Nucleus accumbens (tissue), 56 donors: Measurements from ENCODE around the gene DGCR6.
"Not testable (repeated sequence)": the region's sequence is repeated elsewhere in the genome, so short reads cannot be mapped to it uniquely, and the experiment has no call there.

Experiments used
- DNase-seq, 56 donors: peaks; one replicate each; lab custom pipeline; 2025; lab: John Stamatoyannopoulos, UW

The DGCR6 gene

DNA sequence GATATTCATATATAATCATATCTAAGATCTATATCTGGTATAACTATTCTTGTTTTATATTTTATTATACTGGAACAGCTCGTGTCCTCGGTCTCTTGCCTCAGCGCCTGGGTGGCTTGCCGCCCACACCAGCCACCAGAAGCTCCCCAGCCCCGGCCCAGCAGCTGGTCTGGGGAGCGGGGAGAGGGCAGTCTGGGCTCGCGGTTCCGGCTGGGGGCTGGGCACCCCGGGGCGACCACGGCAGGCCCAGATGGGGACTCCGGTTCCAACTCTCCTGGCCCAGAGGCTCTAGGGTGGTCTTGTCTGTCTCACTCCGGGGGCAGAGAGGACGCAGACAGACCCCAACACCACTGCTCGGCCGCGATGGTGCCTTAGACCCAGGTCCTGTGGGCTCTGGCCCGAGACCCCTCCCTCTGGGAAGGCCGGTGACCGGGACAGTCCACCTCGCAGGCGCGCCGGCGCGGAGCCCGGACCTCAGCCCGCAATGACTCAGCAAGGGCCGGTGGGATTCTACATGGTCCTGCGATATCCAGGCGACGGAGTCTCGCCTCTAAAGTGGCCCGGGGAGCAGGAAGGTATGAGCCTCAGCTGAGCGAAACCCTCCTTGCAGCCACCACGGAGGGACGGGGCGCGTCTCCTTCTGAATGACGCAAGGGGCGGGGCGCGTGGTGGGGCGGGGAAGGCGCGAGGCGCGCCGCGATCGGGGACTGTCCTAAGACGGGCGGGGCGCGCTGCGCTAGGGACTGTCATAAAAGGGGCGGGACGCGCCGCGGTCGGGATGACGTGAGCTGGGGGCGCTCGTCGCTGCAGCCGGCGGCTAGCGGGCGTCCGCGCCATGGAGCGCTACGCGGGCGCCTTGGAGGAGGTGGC is at the start of gene DGCR6:
TSS of gene DGCR6 (plus strand) at position 781 of the 870 bp plus-strand sequence. CDS start at position 836, 55 bp downstream.
- no peak for DNase-seq

DNA sequence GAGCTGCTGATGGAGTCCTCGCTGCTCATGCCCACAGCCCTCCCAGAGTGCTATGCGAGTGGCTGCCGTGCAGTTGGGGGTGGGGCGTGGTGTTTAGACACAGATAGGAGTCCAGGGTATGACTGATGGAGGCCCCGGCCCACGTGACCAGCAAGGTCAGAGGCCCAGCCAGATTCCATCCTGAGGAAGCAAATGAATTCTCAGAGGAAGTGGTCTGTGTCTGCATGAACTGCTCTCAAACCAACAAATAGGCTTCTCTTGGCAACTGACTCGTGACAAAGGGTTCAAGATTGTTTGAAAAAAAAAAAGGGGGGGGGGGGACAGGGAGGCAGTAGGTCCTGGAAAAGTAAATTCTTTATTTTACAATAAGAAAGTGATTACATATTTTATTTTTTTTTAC is 46.8 kb upstream of the DGCR6 start:
- not testable (repeated sequence) for DNase-seq

DNA sequence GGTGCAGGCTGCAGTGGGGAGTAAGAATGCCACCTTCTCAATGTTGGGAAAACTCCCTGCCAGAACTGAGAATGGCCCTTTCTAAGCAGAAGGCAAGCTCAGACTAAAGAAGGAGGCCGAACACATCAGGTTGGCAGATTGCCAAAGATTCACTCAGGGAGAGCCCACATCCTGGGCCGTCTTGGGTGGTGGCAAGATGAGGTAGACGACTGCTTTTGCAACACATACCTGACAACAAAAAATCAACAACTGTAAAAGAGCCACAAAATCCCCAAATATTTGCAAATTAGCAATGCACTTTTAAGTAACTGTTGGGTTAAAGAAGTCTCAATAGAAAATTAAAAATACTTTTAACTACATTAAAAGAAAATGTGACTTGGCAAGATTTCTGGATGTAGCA is 24.9 kb upstream of the DGCR6 start:
- DNase-seq, result not testable (repeated sequence)

DNA sequence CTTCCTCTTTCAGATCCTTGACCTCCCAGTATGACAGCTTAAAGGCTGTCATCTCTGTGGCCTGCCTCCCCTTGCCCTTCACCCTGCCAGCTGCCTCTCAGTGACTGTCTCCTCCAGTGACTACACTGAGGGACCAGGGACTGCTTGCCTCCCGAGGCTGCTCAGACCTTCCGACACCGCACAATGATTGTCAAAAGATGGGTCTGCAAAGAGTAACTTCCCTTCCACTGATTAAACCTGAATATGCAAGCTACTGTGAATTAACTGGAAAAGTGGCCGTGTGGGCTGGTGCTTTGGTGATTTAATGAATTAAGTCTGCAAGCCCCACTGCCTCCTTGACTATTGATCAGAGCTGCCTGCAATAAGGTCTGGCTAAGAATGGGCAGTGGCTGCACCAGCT is 21.7 kb upstream of the DGCR6 start:
- DNase-seq, result not testable (repeated sequence)

- no peak for DNase-seq
Observed at GRCh38 chr22:18888115-18888514, 18.0 kb upstream of the DGCR6 start.

GRCh38 chr22:18890510-18891192 is 15.5 kb upstream of the DGCR6 start:
- DNase-seq, result not testable (repeated sequence)

- not testable (repeated sequence) for DNase-seq
Observed at GRCh38 chr22:18893775-18894174, 12.3 kb upstream of the DGCR6 start.

DNA sequence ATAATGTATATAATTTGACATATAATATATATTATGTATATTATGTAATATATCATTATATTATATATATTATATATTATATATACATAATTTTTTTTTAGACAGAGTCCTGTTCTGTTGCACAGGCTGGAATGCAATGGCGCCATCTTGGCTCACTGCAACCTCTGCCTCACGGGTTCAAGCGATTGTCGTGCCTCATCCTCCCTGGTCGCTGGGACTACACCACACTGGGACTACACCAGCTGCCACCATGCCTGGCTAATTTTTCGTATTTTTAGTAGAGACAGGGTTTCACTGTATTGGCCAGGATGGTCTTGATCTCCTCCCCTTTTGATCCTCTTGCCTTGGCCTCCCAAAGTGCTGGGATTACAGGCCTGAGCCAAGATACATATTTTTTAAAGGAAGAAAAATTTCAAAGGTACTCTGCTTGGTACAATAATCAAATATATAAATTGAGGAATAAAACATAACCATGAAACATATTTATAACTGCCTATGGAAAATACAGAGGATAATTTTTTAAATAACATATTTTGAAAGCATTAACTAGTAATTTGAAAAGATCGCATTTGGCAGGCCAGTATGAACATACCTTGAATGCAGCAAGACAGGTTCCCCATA is 10.0 kb upstream of the DGCR6 start:
- DNase-seq, result not testable (repeated sequence)

DNA sequence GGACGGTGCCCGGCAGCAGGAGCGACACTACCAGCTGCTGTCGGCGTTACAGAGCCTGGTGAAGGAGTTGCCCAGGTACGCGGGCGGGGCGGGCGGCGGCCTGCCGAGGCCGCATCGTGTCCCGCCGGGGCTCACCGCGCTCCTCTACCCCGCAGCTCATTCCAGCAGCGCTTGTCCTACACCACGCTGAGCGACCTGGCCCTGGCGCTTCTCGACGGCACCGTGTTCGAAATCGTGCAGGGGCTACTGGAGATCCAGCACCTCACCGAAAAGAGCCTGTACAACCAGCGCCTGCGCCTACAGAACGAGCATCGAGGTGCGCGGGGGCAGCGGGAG is 258 bp downstream of the DGCR6 start:
- DNase-seq, result not testable (repeated sequence)

GRCh38 chr22:18906896-18907295 is 776 bp downstream of the DGCR6 start:
- no peak for DNase-seq

- DNase-seq, result no peak
Observed at GRCh38 chr22:18909556-18909955, 3.4 kb downstream of the DGCR6 start.

DNA sequence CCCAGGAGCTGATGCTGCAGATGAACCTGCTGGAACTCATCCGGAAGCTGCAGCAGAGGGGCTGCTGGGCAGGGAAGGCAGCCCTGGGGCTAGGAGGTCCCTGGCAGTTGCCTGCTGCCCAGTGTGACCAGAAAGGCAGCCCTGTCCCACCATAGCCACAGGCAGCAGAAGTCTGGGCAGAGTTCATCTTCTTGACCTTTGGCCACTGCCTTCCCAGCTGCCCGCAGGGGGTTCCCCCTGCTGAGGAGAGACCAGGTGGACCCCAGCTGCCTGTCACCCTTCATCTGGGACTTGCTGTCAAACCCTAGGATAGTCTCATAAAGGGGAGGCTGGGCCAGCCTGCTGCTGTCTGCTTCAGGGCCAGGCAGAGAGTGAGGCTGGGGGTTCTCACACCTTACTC is 5.4 kb downstream of the DGCR6 start:
- DNase-seq, result not testable (repeated sequence)

- DNase-seq, result not testable (repeated sequence)
Observed at GRCh38 chr22:18912264-18912946, 6.3 kb downstream of the DGCR6 start.

- DNase-seq, result not testable (repeated sequence)
Observed at GRCh38 chr22:18914558-18914957, 8.4 kb downstream of the DGCR6 start.

DNA sequence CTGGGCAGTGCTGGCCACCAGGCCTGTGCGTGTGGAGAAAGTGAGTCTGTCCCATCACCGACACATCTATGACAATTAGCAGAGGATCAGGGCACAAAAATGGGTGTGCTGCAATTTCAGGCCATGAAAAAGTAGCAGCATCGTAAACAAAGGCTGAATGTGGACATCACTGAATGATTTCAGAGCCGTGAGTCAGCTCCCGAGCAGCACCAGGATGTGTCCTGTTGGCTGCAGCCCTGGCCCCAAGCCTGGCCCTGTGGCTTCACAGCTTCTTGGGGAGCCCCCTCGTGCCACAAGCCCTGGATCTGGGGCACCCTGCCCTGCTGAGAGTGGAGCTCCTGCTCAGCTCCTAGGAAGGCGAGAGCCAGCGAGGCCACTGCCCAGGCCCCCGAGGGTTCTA is 9.4 kb downstream of the DGCR6 start:
- not testable (repeated sequence) for DNase-seq

GRCh38 chr22:18917818-18918217 is 11.7 kb downstream of the DGCR6 start:
- DNase-seq, result not testable (repeated sequence)

GRCh38 chr22:18920257-18920902 is 14.3 kb downstream of the DGCR6 start:
- DNase-seq, result not testable (repeated sequence)

GRCh38 chr22:18925368-18926064 is 19.4 kb downstream of the DGCR6 start:
- DNase-seq, result no peak

- no peak for DNase-seq
Observed at GRCh38 chr22:18927020-18927419, 20.9 kb downstream of the DGCR6 start.

DNA sequence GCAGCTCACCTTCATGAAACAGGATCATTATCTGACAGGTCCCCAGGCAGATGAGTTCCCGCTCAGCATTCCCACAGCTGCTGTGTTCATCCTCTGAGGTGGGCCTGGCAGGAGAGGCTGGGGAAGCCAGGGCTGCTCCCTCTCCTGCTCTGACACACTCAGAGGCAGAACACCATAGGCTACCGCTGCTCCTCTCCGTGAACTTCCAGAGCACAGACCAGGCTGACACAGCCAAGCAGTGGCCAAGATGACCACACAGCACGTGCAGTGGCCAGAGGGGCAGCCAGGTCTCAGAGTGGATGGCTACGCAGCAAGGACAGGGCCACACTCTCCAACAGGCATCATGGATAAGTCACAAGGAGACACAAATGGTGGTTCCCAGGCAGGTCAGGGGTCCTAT is 21.5 kb downstream of the DGCR6 start:
- DNase-seq, result no peak
